Mesothelial cell of epicardium (in vitro differentiated cells): Measurements from ENCODE around the gene PSMD4. TPM values are rescaled to one million over a fixed set of nuclear protein-coding genes. Genes with fewer than 3 reads are reported as not detected.

Source experiments
- DNase-seq, 2 experiments: peaks; one replicate each; pipeline ENCODE4 v3.0.0; 2021; ENCODE audit warnings: low spot score in 2 of 2; ENCODE audit not compliant: unreplicated experiment in 2 of 2
- H3K27ac Mint-ChIP-seq: 2 replicates; pipeline ENCODE4 v1.8.0; 2021; ENCODE audit warnings: mixed read lengths
- H3K27me3 Mint-ChIP-seq: 2 replicates; pipeline ENCODE4 v1.8.0; 2021; ENCODE audit warnings: low read depth, mixed read lengths
- H3K36me3 Mint-ChIP-seq: 2 replicates; pipeline ENCODE4 v1.8.0; 2021; ENCODE audit warnings: mixed read lengths
- H3K4me1 Mint-ChIP-seq: 2 replicates; pipeline ENCODE4 v1.8.0; 2021; ENCODE audit warnings: mixed read lengths
- H3K4me3 Mint-ChIP-seq: 2 replicates; pipeline ENCODE4 v1.8.0; 2021; ENCODE audit warnings: mild to moderate bottlenecking, moderate library complexity, mixed read lengths
- H3K9me3 Mint-ChIP-seq: 2 replicates; pipeline ENCODE4 v1.8.0; 2021; ENCODE audit warnings: mixed read lengths
- total RNA-seq: library from RNA; stranded (reverse); gene quantifications from 3 replicates; pipeline ENCODE4 v1.2.1, GENCODE V29; 2021
- TF ChIP-seq, protein P1 (sequence below): fragments of 200-600 bp; sonication (generic); IDR thresholded peaks from one replicate; pipeline ENCODE4 v1.5.0; 2021; ENCODE audit warnings: antibody characterized with exemption; ENCODE audit not compliant: unreplicated experiment

The PSMD4 gene
- total RNA-seq, 1 donor from 2014 or later, result 114 TPM

DNA sequence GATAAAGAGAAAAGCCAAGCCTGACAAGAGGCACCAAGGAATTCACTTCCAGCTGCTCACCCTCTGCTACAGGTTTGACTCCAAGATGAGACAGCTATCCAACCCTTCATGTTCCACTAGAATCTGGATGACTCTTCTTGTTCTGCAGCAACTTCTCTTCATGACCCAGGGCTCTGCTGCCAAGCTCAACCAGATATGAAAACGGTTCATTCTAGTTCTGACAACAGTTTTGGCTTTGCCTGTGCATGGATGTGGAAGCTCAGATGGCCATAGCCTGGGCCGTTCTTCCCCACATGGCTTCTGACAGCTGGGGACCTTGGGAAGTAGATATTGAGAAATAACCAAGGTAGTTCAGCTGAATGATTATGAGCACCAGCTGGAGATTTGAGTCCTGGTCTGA is 59.0 kb downstream of the PSMD4 start:
- peaks cover 28% of the 10 kb centered on the region for H3K36me3 Mint-ChIP-seq
- peaks cover 20% of the 10 kb centered on the region for H3K4me1 Mint-ChIP-seq

DNA sequence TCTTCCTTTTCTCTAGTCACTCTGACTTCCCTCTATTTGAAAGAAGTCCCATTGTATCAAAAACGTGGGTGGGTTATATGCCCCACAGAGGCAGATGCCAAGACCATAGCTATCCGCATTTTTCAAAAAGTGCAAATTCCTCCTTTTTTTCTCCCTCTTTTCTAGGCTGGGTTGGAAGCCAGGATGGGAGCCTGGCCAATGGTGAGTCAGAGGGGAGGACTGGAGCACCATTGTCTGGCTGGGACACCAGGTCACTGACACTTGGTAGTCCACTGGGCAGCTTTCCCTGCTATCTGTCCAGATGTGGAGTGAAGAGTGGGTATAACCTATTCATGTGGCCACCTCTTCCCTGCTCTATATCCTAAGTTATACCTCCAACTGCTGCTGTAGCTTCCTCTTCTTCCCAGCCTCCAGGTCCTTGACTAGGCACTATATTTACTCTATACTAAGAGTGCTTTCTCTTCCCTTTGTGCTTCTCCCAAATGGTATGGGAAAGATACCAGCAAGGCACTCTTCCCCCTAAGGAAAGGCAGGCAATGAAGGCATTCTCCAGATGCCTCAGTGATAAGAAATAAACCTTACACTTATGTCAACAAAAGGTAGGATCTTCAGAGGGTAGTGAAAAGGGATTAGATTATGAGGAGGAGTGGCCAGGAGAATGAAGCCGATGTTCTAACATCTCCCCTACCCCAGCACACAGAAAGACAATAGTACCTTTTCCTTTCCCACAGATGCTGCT is 59.8 kb downstream of the PSMD4 start:
- Mint-ChIP-seq H3K36me3 (peaks cover 33% of the 10 kb centered on the region), H3K27me3 (no peaks in the 10 kb centered on the region), H3K9me3 (no peaks in the 10 kb centered on the region), H3K27ac (no peak overlapping the region), H3K4me3 (no peak overlapping the region), H3K4me1 (peaks cover 18% of the 10 kb centered on the region)
- DNase-seq, result no peak
- TF ChIP-seq, protein P1, sequence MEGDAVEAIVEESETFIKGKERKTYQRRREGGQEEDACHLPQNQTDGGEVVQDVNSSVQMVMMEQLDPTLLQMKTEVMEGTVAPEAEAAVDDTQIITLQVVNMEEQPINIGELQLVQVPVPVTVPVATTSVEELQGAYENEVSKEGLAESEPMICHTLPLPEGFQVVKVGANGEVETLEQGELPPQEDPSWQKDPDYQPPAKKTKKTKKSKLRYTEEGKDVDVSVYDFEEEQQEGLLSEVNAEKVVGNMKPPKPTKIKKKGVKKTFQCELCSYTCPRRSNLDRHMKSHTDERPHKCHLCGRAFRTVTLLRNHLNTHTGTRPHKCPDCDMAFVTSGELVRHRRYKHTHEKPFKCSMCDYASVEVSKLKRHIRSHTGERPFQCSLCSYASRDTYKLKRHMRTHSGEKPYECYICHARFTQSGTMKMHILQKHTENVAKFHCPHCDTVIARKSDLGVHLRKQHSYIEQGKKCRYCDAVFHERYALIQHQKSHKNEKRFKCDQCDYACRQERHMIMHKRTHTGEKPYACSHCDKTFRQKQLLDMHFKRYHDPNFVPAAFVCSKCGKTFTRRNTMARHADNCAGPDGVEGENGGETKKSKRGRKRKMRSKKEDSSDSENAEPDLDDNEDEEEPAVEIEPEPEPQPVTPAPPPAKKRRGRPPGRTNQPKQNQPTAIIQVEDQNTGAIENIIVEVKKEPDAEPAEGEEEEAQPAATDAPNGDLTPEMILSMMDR, result no peak

More for the DNA sequence above, 59.0 kb downstream of the PSMD4 start:
- TF ChIP-seq, protein P1, result no peak
- Mint-ChIP-seq H3K9me3 (no peaks in the 10 kb centered on the region), H3K27ac (no peak overlapping the region), H3K27me3 (no peaks in the 10 kb centered on the region), H3K4me3 (no peak overlapping the region)
- DNase-seq, result no peak

DNA sequence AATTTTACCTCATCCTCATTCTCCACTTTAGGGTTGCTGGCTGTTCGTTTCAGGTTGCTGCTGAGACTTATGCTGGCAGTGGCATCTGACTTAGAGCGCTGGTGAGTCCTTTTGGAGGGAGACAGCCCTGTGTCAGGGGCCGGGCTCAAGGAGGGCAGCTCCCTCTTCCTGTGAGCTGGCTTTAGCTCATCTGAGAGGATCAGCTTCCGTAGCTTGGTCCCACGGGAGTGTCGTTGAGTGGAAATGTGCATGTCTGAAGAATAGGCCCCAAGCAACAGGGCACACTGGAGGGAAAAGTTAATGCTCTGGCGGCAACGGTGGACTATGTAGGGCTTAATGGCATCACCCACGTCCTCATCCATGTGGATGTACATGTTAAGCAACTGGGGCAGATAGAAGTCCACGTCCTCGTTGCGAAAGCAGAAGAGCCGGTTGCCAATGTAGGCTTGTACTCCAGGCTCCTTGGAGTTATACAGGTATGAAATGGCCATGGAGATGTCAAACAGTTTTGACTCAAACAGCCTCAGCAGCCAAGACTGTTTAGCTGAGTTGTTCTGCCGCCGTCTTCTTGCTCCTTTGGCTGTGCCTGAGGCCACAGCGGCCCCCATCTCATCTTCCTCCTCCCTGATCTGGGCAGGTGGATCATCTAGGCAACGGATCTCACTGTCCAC is 61.2 kb downstream of the PSMD4 start:
- no peak overlapping the region for H3K4me3 Mint-ChIP-seq
- H3K4me1 Mint-ChIP-seq, result peaks cover 11% of the 10 kb centered on the region
- peaks cover 38% of the 10 kb centered on the region for H3K36me3 Mint-ChIP-seq
- no peak for DNase-seq
- TF ChIP-seq, protein P1, result no peak
- H3K9me3 Mint-ChIP-seq, result no peaks in the 10 kb centered on the region
- H3K27me3 Mint-ChIP-seq, result no peaks in the 10 kb centered on the region
- no peak overlapping the region for H3K27ac Mint-ChIP-seq

Other genes starting within 250 kb of the PSMD4 start
- 29.7 to 31.7 TPM (median 30.9 TPM) in 3 replicates for gene MINDY1, start 247.8 kb upstream of the PSMD4 start, total RNA-seq
- gene PRUNE1, start 246.3 kb upstream of the PSMD4 start, total RNA-seq, result 25.0 to 25.8 TPM (median 25.4 TPM) in 3 replicates
- gene BNIPL, start 218.1 kb upstream of the PSMD4 start, total RNA-seq, result 4.2 to 5.7 TPM (median 4.6 TPM) in 3 replicates
- 4.2 to 4.6 TPM (median 4.2 TPM) in 3 replicates for gene C1orf56, start 207.0 kb upstream of the PSMD4 start, total RNA-seq
- 93.4 to 97.8 TPM (median 97.0 TPM) in 3 replicates for gene CDC42SE1, start 195.1 kb upstream of the PSMD4 start, total RNA-seq
- gene MLLT11, start 194.3 kb upstream of the PSMD4 start, total RNA-seq, result 16.3 to 18.9 TPM (median 16.9 TPM) in 3 replicates
- gene GABPB2, start 184.0 kb upstream of the PSMD4 start, total RNA-seq, result 10.5 to 11.9 TPM (median 11.6 TPM) in 3 replicates
- 14.9 to 15.0 TPM (median 14.9 TPM) in 3 replicates for gene SEMA6C, start 108.1 kb upstream of the PSMD4 start, total RNA-seq
- gene TNFAIP8L2, start 98.1 kb upstream of the PSMD4 start, total RNA-seq, result not detected in 3 replicates
- 9.9 to 11.8 TPM (median 11.4 TPM) in 3 replicates for gene LYSMD1, start 88.8 kb upstream of the PSMD4 start, total RNA-seq
- gene SCNM1, start 88.6 kb upstream of the PSMD4 start, total RNA-seq, result 34.9 to 37.1 TPM (median 36.9 TPM) in 3 replicates
- gene TMOD4, start 78.8 kb upstream of the PSMD4 start, total RNA-seq, result 0.77 to 1.7 TPM (median 1.1 TPM) in 3 replicates
- 76.8 to 87.2 TPM (median 82.3 TPM) in 3 replicates for gene VPS72, start 64.5 kb upstream of the PSMD4 start, total RNA-seq
- gene PIP5K1A, start 56.2 kb upstream of the PSMD4 start, total RNA-seq, result 122 to 130 TPM (median 124 TPM) in 3 replicates
- 32.1 to 37.2 TPM (median 32.3 TPM) in 3 replicates for gene ZNF687, start 27.6 kb downstream of the PSMD4 start, total RNA-seq
- gene PI4KB, start 72.7 kb downstream of the PSMD4 start, total RNA-seq, result 67.2 to 77.6 TPM (median 73.7 TPM) in 3 replicates
- gene RFX5, start 92.5 kb downstream of the PSMD4 start, total RNA-seq, result 82.8 to 89.5 TPM (median 88.2 TPM) in 3 replicates
- 51.1 to 58.5 TPM (median 53.3 TPM) in 3 replicates for gene SELENBP1, start 118.0 kb downstream of the PSMD4 start, total RNA-seq
- gene PSMB4, start 144.8 kb downstream of the PSMD4 start, total RNA-seq, result 202 to 207 TPM (median 202 TPM) in 3 replicates
- 169 to 182 TPM (median 179 TPM) in 3 replicates for gene POGZ, start 204.8 kb downstream of the PSMD4 start, total RNA-seq